Left renal cortex interstitium (tissue), 4 donors: Measurements from ENCODE around the gene PLEKHA7. TPM values are rescaled to one million over a fixed set of nuclear protein-coding genes. Genes with fewer than 3 reads are reported as not detected.
A peak's percentile ranks its signal among the peaks of the same experiment; 100 is the strongest.
"Not testable (repeated sequence)": the region's sequence is repeated elsewhere in the genome, so short reads cannot be mapped to it uniquely, and the experiment has no call there.

ENCODE experiments used
- DNase-seq, 4 donors: peaks; one replicate each; pipeline ENCODE4 v3.0.0-alpha.2; 2013; ENCODE audit warnings: low read depth in 4 of 4, low spot score in 2 of 4, missing footprints in 1 of 4
- polyA plus RNA-seq, 4 donors: library from polyadenylated mRNA; unstranded; fragments of 120-200 nt; gene quantifications; one replicate each; pipeline ENCODE4 v1.2.1, GENCODE V29; 2013; ENCODE audit not compliant: insufficient read length in 4 of 4

Gene PLEKHA7
- polyA plus RNA-seq, 4 donors = 34.0 to 59.3 (median 50.9) TPM

GRCh38 chr11:16918543-16919182 lies 95.6 kb downstream of the PLEKHA7 start:
- peak in 1 of 4 donors; percentile 47 for DNase-seq

- DNase-seq = no peak
Measured at GRCh38 chr11:16917941-16918340, 96.3 kb downstream of the PLEKHA7 start.

- peak in 1 of 4 donors; percentile 33 for DNase-seq
Measured at GRCh38 chr11:16912692-16913111, 101.5 kb downstream of the PLEKHA7 start.

DNA sequence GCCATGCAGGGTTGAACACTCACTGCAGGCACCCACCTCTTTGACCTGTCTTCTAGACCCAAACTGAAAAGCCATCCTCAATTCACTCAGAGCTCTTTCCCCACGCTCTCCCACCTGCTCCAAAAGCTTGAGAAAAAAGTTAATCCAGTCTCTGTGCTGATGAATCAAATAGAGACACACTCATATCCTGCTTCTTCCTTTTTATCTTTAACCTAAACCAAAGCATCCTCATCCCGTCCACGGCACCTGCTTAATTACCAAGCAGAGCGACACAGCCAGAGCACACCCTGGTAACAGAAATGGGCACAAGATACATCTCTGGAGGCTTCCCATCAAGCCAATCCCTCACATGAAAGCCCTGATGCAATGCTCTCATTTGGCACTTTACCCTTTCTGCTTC lies 102.6 kb downstream of the PLEKHA7 start:
- DNase-seq = no peak

GRCh38 chr11:16911186-16911585 lies 103.0 kb downstream of the PLEKHA7 start:
- DNase-seq = no peak

DNA sequence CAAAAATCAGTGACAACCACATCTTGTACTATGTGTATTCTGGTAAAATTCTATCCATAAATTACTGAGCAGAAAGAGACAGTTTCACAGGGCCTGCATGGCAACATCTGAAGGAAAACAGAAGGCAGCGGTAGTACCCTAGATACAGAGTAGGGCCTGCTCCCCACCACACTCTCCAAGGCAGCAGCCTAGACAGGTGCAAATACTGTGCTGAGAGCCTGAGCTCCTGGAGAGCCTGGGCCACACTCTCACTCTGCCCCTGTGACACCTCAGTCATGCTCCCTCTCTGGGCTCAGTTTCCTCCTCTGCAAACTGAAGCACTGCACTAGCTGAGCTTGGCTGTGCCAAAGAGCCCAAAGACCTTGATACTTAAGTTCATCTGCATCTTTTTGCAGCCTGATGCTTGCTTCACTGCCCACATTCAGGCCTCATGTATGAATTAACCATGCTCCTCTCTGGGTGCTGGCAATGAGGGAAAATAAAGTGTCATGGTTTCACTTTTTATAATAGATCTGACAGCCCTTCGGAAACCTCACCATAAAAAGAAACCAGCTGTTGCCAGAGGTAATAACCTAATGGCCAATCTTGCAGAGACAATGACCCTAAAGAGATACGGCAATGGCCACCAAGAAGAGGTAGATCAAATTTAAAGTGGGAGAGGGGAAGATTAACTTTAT lies 104.7 kb downstream of the PLEKHA7 start:
- no peak for DNase-seq

- DNase-seq = no peak
Measured at GRCh38 chr11:16905375-16905774, 108.8 kb downstream of the PLEKHA7 start.

GRCh38 chr11:16904761-16905160 lies 109.5 kb downstream of the PLEKHA7 start:
- DNase-seq = not testable (repeated sequence)

DNA sequence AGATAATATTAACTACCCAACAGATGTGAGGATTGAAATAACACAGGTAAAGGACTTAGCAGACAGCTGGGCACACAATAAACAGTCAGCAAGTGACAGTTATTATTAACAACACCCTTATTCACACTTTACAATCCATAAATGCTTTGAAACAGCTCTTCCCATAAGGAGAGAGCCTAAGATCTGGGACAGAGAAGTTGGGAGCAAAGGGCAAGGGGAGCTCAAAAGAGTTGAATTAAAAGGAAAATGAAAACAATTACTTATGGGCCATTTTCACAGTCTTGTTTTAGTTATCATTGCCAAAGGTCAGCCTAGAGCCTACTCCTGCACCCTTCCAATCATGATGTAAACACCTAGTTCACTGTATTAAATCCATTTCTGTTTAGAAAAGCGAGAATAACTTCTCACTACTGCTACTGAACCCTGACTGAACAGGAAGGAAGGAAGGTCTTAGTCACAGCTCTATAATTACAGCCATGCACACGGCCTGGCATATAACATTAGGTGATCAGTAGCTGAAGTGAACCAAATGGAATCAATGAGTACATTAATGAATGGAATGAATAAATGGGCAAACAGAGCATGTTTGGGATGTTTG lies 111.3 kb downstream of the PLEKHA7 start:
- no peak for DNase-seq

GRCh38 chr11:16902182-16902581 lies 112.0 kb downstream of the PLEKHA7 start:
- no peak for DNase-seq

DNA sequence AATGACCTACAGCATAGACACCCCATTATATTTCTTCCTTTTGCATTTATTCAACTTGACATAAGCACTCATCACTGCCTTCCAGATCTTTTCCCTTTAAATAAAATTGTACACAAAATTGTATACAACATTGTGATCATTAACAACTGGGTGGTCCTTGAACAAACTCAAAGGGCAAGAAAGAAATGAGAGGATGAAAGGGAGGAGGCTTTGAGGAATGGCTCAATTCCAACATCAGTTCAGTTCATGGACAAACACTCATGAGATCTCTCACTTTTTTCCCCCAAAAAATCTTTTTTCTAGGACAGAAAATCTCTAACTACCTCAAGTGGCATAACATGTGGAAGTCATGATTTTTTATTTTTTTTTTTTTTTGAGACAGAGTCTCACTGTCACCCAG lies 113.7 kb downstream of the PLEKHA7 start:
- no peak for DNase-seq

DNA sequence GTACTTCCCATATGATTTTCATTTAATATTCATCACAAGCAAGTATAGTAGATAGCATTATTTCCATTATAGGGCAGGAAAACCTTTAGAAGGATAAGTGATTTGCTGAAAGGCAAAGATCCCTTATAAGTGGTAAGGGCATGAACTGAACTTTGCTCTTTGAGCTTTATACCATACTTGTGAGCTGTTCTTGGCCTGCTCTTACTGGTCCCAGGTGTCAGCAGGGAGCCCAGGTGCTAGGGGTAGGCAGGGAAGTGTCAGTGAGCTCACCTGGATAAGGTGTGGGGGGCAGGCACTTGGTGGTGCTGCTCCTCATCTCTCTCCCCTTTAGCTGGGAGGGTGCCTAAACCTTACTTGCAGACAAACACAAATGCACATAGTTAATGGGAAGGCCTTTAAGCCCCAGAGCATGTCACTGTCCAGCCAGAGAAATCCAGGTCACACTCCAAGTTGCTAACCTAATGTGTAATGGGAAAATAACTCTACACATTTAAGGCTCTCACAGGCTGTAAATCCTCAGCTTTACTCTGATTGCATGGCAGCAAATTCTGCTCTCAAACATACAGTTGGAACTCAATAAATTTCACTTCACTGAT lies 114.4 kb downstream of the PLEKHA7 start:
- no peak for DNase-seq

DNA sequence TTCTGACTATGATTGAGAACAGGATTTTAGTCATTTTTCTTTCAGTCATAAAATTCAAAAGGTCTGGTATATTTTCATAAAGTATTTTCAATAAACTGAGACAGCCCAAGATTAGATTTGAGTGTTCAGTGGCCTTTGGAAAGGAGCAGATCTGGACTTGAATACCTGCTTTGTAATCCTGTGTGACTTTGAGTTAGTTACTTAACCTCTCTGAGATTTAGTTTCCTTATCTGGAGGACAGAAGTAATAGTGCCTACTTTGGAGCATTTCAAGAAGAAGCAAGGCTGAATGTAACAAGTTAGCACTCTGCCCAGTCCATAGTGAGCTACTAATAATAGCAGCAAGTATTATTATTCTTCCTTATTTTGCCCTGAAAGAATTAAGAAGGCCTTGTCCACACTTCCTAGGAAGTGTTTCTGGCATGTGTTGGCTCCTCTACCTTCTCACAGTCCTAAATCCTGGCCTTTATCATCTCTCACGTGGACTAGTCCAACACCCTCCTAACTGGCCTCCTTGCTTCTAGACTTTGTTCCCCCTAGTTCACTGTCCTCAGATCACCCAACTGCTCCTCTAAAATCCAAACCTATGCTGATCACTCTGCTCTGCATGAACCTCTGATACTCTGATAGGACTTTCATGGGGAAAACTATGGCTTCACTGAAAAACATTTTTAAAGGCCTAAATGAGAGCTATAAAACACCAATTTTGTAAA lies 115.8 kb downstream of the PLEKHA7 start:
- no peak for DNase-seq

DNA sequence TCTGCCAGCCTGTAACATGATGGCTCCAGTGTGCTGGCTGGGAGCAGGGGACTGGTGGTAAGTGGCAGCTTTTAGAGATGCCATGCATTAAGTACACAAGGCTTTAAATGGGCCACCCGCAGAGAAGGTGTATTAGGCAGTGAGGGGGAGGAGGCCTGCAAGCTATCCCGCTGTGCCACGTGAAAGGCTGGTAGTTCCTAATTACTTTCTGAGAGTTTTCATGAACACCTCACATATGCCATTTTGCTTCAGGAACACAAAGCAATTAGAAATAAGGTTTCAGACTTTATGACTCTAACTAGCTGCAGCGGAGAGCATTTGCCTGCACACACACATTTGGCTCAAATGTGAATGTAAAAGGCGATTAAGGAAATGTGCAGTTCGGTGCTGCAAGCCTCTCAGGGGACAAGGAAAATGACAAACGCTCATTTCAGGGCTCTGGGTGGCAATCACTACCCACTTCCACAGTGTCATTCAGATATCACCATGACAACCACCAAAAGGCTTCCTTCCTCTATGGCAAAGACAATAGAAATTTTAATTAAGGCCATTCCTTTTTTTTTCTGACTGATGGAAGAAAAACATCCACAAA lies 116.6 kb downstream of the PLEKHA7 start:
- DNase-seq = no peak

DNA sequence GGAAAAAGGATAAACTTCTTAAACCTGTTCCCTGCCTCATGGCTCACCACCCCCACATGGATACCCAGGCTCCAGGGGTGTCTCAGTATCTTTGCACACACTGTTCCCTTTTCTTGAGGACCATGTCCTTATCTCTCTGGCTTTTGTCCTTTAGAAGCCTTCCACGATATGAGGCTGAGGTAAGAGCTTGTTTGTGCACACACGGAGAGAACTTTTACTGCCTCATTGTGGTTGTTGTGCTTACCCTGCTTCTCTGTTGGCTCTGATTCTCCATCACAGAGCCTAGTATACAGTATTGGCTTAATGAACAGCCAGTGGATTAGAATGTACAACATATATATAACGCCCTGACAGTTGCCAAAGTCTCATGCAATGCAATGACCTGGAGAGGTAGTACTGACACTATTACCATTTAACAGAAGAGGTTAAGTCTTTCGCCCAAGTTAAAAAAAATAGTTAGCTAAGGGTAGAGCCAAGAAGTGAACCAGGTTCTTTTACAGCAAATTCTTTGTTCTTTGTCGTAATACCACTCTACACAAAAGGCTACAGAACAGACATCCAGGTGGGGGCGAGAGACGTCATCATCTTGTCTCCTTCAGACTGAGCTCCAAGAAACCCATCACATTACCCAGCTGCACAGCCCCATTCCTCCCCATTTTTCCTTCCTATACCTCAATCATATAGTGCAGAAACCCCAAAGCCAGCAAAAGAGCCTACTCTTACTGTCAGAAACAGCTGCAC lies 117.3 kb downstream of the PLEKHA7 start:
- no peak for DNase-seq

DNA sequence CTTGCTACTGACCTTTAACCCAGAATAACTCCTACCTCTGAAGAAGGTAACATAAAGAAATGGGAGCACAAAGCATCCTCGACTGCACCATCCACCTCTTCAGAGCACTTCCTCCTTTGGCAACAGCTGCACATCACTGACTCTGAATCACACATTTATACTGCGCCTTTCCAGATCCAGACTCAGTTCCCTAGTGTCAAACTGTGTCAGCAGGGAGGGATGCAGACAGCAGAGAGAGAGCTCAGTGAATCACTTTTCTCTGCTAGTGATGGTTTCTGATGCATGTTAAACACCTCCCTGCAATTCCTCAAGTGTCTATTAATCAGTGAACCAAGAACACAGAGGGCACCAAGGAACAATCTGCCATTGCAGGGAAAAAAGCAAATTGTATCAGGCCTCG lies 118.9 kb downstream of the PLEKHA7 start:
- DNase-seq = no peak

GRCh38 chr11:16893456-16894066 lies 120.7 kb downstream of the PLEKHA7 start:
- no peak for DNase-seq

GRCh38 chr11:16891964-16892363 lies 122.2 kb downstream of the PLEKHA7 start:
- DNase-seq = no peak

- no peak for DNase-seq
Measured at GRCh38 chr11:16891165-16891564, 123.0 kb downstream of the PLEKHA7 start.
